ENCODE data around the gene TFE3.

GRCh38 chrX:49075347-49075746, 32.2 kb upstream of the TFE3 start:
- no peak for TF ChIP-seq POLR2A (IDR thresholded peaks at IDR 0.05)
- no peak for TF ChIP-seq CTCF (IDR thresholded peaks at IDR 0.05)

Measured in heart left ventricle (tissue), 13 donors.